Ishikawa (cell line): ENCODE results near the gene HMG20A.

Experiments
- CEBPB ChIP-seq: IDR thresholded peaks from 2 replicates; pipeline ENCODE4 v1.6.1; 2012
- CREB1 ChIP-seq: IDR thresholded peaks from 2 replicates; pipeline ENCODE4 v1.6.1; 2012; ENCODE audit warnings: low read depth
- EGR1 ChIP-seq: IDR thresholded peaks from 2 replicates; pipeline ENCODE4 v1.6.1; 2012
- EP300 ChIP-seq: IDR thresholded peaks from 2 replicates; pipeline ENCODE4 v1.6.1; 2012; ENCODE audit warnings: borderline replicate concordance
- FOXM1 ChIP-seq: IDR thresholded peaks from 2 replicates; pipeline ENCODE4 v1.6.1; 2012; ENCODE audit warnings: low read depth, borderline replicate concordance
- MAX ChIP-seq: IDR thresholded peaks from 2 replicates; pipeline ENCODE4 v1.6.1; 2012
- NFIC ChIP-seq: IDR thresholded peaks from 2 replicates; pipeline ENCODE4 v1.6.1; 2012
- RAD21 ChIP-seq: IDR thresholded peaks from 2 replicates; pipeline ENCODE4 v1.6.1; 2012; ENCODE audit warnings: low read depth
- TAF1 ChIP-seq: IDR thresholded peaks from 2 replicates; pipeline ENCODE4 v1.6.1; 2012; ENCODE audit warnings: low read depth, mild to moderate bottlenecking
- TCF12 ChIP-seq: IDR thresholded peaks from 2 replicates; pipeline ENCODE4 v1.6.1; 2012; ENCODE audit warnings: low read depth
- TEAD4 ChIP-seq: IDR thresholded peaks from 2 replicates; pipeline ENCODE4 v1.6.1; 2012
- USF1 ChIP-seq: IDR thresholded peaks from 2 replicates; pipeline ENCODE4 v1.6.1; 2012
- YY1 ChIP-seq: IDR thresholded peaks from 2 replicates; pipeline ENCODE4 v1.6.1; 2012; ENCODE audit warnings: low read depth
- ZBTB7A ChIP-seq: IDR thresholded peaks from 2 replicates; pipeline ENCODE4 v1.6.1; 2012; ENCODE audit warnings: low read depth
- TF ChIP-seq, protein P1 (sequence below): IDR thresholded peaks from 2 replicates; pipeline ENCODE4 v1.6.1; 2012; ENCODE audit warnings: low read depth, mild to moderate bottlenecking

HMG20A gene

GRCh38 chr15:77530576-77530975, 109.9 kb downstream of the HMG20A start:
- no peak for TF ChIP-seq YY1
- no peak for TF ChIP-seq EP300
- no peak for TF ChIP-seq TCF12
- no peak for TF ChIP-seq RAD21
- no peak for TF ChIP-seq USF1
- no peak for TF ChIP-seq NFIC
- no peak for TF ChIP-seq EGR1
- TF ChIP-seq TEAD4, result no peak
- no peak for TF ChIP-seq TAF1
- TF ChIP-seq, protein P1, sequence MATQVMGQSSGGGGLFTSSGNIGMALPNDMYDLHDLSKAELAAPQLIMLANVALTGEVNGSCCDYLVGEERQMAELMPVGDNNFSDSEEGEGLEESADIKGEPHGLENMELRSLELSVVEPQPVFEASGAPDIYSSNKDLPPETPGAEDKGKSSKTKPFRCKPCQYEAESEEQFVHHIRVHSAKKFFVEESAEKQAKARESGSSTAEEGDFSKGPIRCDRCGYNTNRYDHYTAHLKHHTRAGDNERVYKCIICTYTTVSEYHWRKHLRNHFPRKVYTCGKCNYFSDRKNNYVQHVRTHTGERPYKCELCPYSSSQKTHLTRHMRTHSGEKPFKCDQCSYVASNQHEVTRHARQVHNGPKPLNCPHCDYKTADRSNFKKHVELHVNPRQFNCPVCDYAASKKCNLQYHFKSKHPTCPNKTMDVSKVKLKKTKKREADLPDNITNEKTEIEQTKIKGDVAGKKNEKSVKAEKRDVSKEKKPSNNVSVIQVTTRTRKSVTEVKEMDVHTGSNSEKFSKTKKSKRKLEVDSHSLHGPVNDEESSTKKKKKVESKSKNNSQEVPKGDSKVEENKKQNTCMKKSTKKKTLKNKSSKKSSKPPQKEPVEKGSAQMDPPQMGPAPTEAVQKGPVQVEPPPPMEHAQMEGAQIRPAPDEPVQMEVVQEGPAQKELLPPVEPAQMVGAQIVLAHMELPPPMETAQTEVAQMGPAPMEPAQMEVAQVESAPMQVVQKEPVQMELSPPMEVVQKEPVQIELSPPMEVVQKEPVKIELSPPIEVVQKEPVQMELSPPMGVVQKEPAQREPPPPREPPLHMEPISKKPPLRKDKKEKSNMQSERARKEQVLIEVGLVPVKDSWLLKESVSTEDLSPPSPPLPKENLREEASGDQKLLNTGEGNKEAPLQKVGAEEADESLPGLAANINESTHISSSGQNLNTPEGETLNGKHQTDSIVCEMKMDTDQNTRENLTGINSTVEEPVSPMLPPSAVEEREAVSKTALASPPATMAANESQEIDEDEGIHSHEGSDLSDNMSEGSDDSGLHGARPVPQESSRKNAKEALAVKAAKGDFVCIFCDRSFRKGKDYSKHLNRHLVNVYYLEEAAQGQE, result no peak
- TF ChIP-seq CREB1, result no peak
- TF ChIP-seq MAX, result no peak
- TF ChIP-seq FOXM1, result no peak
- TF ChIP-seq ZBTB7A, result no peak
- no peak for TF ChIP-seq CEBPB

DNA sequence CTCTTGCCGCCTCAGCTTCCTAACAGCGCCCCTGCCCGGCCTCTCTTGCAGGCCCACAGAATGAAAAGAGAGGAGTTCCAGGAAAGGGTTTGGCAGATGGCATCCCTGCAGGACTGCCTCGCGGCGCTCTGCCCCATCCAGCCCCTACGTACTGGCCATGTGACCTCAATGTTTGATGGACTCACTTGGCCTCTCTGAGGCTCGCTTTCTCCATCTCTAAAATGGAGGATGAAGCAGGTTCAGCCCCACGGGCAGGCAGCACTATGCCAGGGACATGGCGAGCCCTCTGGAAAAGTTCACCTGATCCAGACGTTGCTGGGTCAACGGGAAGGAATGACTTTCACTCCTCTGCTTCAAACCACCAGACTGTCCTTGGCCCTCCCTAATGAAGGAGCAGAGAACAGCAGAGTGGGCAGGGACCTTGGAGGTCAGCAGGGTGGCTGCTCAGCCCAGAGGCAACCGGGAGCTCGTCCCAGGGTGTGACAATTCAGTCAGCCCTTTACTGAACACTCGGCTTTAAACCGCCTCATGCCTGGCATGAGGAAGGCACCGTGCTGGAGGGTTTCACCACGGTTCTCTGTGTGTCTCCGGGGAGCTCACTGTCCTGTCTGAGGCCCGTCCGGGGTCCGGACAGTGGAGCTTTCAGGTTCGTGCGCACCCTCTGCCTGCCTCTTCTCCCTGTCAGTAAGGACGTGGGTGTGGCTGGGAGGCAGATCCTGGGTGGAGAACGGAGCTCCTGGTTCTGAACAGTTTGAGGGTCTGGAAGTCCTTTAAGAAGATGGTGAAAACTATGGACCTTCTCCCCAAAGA, 110.7 kb downstream of the HMG20A start:
- no peak for TF ChIP-seq NFIC
- no peak for TF ChIP-seq USF1

DNA sequence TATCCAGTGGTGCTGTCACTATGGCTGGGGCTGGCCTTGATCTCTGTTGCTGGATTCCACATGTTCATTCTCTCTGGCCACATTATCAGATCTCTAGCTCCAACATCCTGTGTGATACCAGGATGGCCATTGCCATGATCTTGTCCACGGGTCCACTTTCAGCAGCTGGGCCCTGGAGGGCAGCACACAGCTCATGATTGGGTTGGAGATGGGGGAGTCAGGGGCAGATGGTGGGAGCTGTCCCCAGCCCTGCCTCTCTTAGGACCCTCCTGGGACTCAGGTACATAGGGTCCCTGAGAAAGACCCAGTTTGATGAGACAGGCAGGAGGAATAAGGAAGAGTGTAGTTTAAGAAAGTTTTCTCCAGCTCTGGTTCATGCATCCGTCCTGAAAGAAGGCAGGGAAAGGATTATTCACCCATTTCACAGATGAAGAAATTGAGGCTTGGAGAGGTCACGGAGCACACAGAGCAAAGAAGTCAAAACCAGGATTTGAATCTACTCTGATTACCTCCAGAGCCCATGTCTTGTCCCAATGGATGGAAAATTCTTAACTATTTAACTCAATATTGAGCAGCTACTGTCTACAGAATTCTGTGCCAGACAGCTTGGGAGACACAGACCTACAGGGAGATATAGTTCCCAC, 111.5 kb downstream of the HMG20A start:
- TF ChIP-seq EP300, result no peak
- TF ChIP-seq ZBTB7A, result no peak
- TF ChIP-seq NFIC, result no peak

- TF ChIP-seq EGR1 (no peak), EP300 (no peak), NFIC (no peak), YY1 (no peak), CEBPB (no peak), RAD21 (no peak), TEAD4 (no peak), USF1 (no peak), ZBTB7A (no peak), CREB1 (no peak)
- TF ChIP-seq, protein P1, result no peak
These were observed 112.2 kb downstream of the HMG20A start for GRCh38 chr15:77532846-77533245.

- TF ChIP-seq TAF1, result no peak
These were observed 113.1 kb downstream of the HMG20A start for GRCh38 chr15:77533578-77534430.
